HL-60/S4 treated with retinoic acid at 250 ng/mL for 4 days and 3 days (cell line): ENCODE data around the gene LIMS2.

Experiments used
- in situ Hi-C: fragments of 300-500 bp; cut with MboI; formaldehyde crosslinking; loops from 2 replicates; pipeline ENCODE4 v1.7.0; 2022; ENCODE audit warnings: low sequenced_read_pairs

The LIMS2 gene

GRCh38 chr2:127647242-127648190 is 27.8 kb downstream of the LIMS2 start:
- in situ Hi-C loops: no loop called here

GRCh38 chr2:127646487-127647241 is 28.7 kb downstream of the LIMS2 start:
- in situ Hi-C loops: no loop called here

GRCh38 chr2:127645395-127646291 is 29.7 kb downstream of the LIMS2 start, which contains the start of gene GPR17:
Gene GPR17 (plus strand): TSS chr2:127646153. CDS start chr2:127650736, 4,583 bp downstream.
- in situ Hi-C loops: no loop called here

- in situ Hi-C loops: no loop called here
Observed at GRCh38 chr2:127645026-127645394, 30.3 kb downstream of the LIMS2 start.

GRCh38 chr2:127644066-127645025 is 31.0 kb downstream of the LIMS2 start:
- in situ Hi-C loops: no loop called here

GRCh38 chr2:127643439-127644065 is 31.8 kb downstream of the LIMS2 start:
- in situ Hi-C loops: no loop called here

- in situ Hi-C loops: no loop called here
Observed at GRCh38 chr2:127642706-127643438, 32.5 kb downstream of the LIMS2 start.

GRCh38 chr2:127641846-127642507 is 33.4 kb downstream of the LIMS2 start:
- in situ Hi-C loops: no loop called here

GRCh38 chr2:127641133-127641532 is 34.2 kb downstream of the LIMS2 start:
- in situ Hi-C loops: no loop called here

GRCh38 chr2:127640082-127641072 is 35.0 kb downstream of the LIMS2 start:
- in situ Hi-C loops: no loop called here

GRCh38 chr2:127639111-127639474 is 36.2 kb downstream of the LIMS2 start:
- in situ Hi-C loops: no loop called here

GRCh38 chr2:127638361-127639110 is 36.8 kb downstream of the LIMS2 start:
- in situ Hi-C loops: no loop called here

GRCh38 chr2:127637725-127638252 is 37.5 kb downstream of the LIMS2 start:
- in situ Hi-C loops: no loop called here

- in situ Hi-C loops: no loop called here
Observed at GRCh38 chr2:127637236-127637630, 38.1 kb downstream of the LIMS2 start.

- in situ Hi-C loops: no loop called here
Observed at GRCh38 chr2:127636248-127637235, 38.8 kb downstream of the LIMS2 start.
